IMR-90 (cell line): ENCODE measurements around the gene CRYBG3. TPM values are rescaled to one million over a fixed set of nuclear protein-coding genes. Genes with fewer than 3 reads are reported as not detected.

ENCODE experiments used
- ATAC-seq: fragments of 200-7000 bp; cut with Tn5 transposase; 2 replicates; pipeline ENCODE4 v1.9.1; 2020; ENCODE audit warnings: low read depth, mild to moderate bottlenecking, moderate library complexity
- BruUV-seq: library from RNA; stranded (reverse); fragments of 400-500 nt; replicated peaks from 2 replicates; lab custom pipeline; 2021; lab: Mats Ljungman, UMichigan
- CTCF ChIA-PET: fragments of 300-600 bp; formaldehyde crosslinking; extraction: SDS; loops from one replicate; lab custom pipeline; 2021; ENCODE audit warnings: antibody characterized with exemption; lab: Yijun Ruan, JAX
- POLR2A ChIA-PET: fragments of 300-600 bp; sonication (Branson Sonifier 250); formaldehyde crosslinking; loops from one replicate; lab custom pipeline; 2022; ENCODE audit warnings: antibody characterized with exemption; ENCODE audit not compliant: unreplicated experiment; lab: Charles Lee
- DNase-seq: peaks from one replicate; pipeline ENCODE4 v3.0.0; 2013
- H2AFZ ChIP-seq: replicated peaks from 2 replicates; pipeline ENCODE3; 2013; ENCODE audit warnings: low read length, mild to moderate bottlenecking; ENCODE audit not compliant: poor library complexity
- H2AK5ac ChIP-seq: 2 replicates; pipeline ENCODE4 v1.6.1; 2013; ENCODE audit warnings: low read depth, low read length, inconsistent platforms
- H2AK9ac ChIP-seq: replicated peaks from 2 replicates; pipeline ENCODE3; 2013; ENCODE audit warnings: mild to moderate bottlenecking, low read depth, low read length, moderate library complexity; ENCODE audit not compliant: poor library complexity
- H2BK120ac ChIP-seq: 2 replicates; pipeline ENCODE4 v1.6.1; 2013; ENCODE audit warnings: low read depth, low read length, inconsistent platforms
- H2BK15ac ChIP-seq: 3 replicates; pipeline ENCODE4 v1.6.1; 2013; ENCODE audit warnings: low read depth, low read length, inconsistent platforms
- H2BK20ac ChIP-seq: 2 replicates; pipeline ENCODE4 v1.6.1; 2013; ENCODE audit warnings: low read depth, mild to moderate bottlenecking, inconsistent platforms, low read length, moderate library complexity
- H2BK5ac ChIP-seq: 2 replicates; pipeline ENCODE4 v1.6.1; 2013; ENCODE audit warnings: mild to moderate bottlenecking, low read depth, low read length, inconsistent platforms; ENCODE audit not compliant: poor library complexity, severe bottlenecking
- H3K14ac ChIP-seq: replicated peaks from 2 replicates; pipeline ENCODE4 v1.6.1; 2013; ENCODE audit warnings: low read depth, low read length, inconsistent platforms
- H3K18ac ChIP-seq: 2 replicates; pipeline ENCODE4 v1.6.1; 2013; ENCODE audit warnings: low read depth, low read length, control low read depth
- H3K23ac ChIP-seq: 2 replicates; pipeline ENCODE4 v1.6.1; 2013; ENCODE audit warnings: low read depth, low read length, inconsistent platforms
- H3K27ac ChIP-seq: 2 replicates; pipeline ENCODE4 v1.5.1; 2013; ENCODE audit warnings: mild to moderate bottlenecking, control low read depth, low read length; ENCODE audit not compliant: insufficient read depth
- H3K27me3 ChIP-seq: 2 replicates; pipeline ENCODE4 v1.6.1; 2013; ENCODE audit warnings: low read length; ENCODE audit not compliant: control insufficient read depth, insufficient read depth
- H3K36me3 ChIP-seq: 2 replicates; pipeline ENCODE4 v1.6.1; 2013; ENCODE audit warnings: low read length, mixed read lengths; ENCODE audit not compliant: control insufficient read depth, insufficient read depth
- H3K4ac ChIP-seq: 2 replicates; pipeline ENCODE4 v1.6.1; 2013; ENCODE audit warnings: low read depth, low read length, inconsistent platforms
- H3K4me1 ChIP-seq: 2 replicates; pipeline ENCODE4 v1.6.1; 2013; ENCODE audit warnings: low read length, mixed read lengths; ENCODE audit not compliant: control insufficient read depth, insufficient read depth
- H3K4me2 ChIP-seq: 2 replicates; pipeline ENCODE4 v1.6.1; 2013; ENCODE audit warnings: low read depth, mild to moderate bottlenecking, control low read depth, low read length, moderate library complexity
- H3K4me3 ChIP-seq: 2 replicates; pipeline ENCODE4 v1.5.1; 2013; ENCODE audit warnings: low read depth, mild to moderate bottlenecking, control low read depth, low read length, moderate library complexity; ENCODE audit not compliant: insufficient read depth
- H3K56ac ChIP-seq: 2 replicates; pipeline ENCODE4 v1.6.1; 2013; ENCODE audit warnings: low read length, inconsistent platforms; ENCODE audit not compliant: insufficient read depth; ENCODE audit errors: extremely low read depth
- H3K79me1 ChIP-seq, 2 experiments: 2 replicates each; pipeline ENCODE4 v1.6.1; 2013; ENCODE audit warnings: low read length in 2 of 2, inconsistent platforms in 1 of 2, low read depth in 1 of 2
- H3K9ac ChIP-seq: 2 replicates; pipeline ENCODE4 v1.6.1; 2013; ENCODE audit warnings: low read depth, low read length, control low read depth
- H3K9me1 ChIP-seq: 2 replicates; pipeline ENCODE4 v1.6.1; 2013; ENCODE audit warnings: low read length, inconsistent platforms; ENCODE audit not compliant: insufficient read depth
- H3K9me3 ChIP-seq: 2 replicates; pipeline ENCODE4 v1.6.1; 2013; ENCODE audit warnings: low read length; ENCODE audit not compliant: control insufficient read depth, insufficient read depth
- H4K20me1 ChIP-seq: 2 replicates; pipeline ENCODE4 v1.6.1; 2013; ENCODE audit warnings: low read length, inconsistent platforms; ENCODE audit not compliant: insufficient read depth
- H4K5ac ChIP-seq: 2 replicates; pipeline ENCODE4 v1.6.1; 2013; ENCODE audit warnings: mild to moderate bottlenecking, low read depth, low read length, control low read depth
- H4K8ac ChIP-seq, 2 experiments: 2 replicates each; pipeline ENCODE4 v1.6.1; 2013; ENCODE audit warnings: low read depth in 2 of 2, low read length in 2 of 2, control low read depth in 1 of 2, inconsistent platforms in 1 of 2
- H4K91ac ChIP-seq: 2 replicates; pipeline ENCODE4 v1.6.1; 2013; ENCODE audit warnings: low read depth, low read length, inconsistent platforms; ENCODE audit not compliant: insufficient read depth
- BHLHE40 ChIP-seq: fragments of 150-350 bp; IDR thresholded peaks from 2 replicates; pipeline ENCODE4 v1.6.1; 2016; ENCODE audit warnings: mild to moderate bottlenecking, low read depth, low read length
- CHD1 ChIP-seq: IDR thresholded peaks from 2 replicates; pipeline ENCODE4 v1.6.1; 2012; ENCODE audit warnings: low read depth, low read length, improper control_type of control experiment
- FOS ChIP-seq: fragments of 150-350 bp; IDR thresholded peaks from 2 replicates; pipeline ENCODE4 v1.6.1; 2016; ENCODE audit warnings: low read depth, low read length
- MXI1 ChIP-seq: IDR thresholded peaks from 2 replicates; pipeline ENCODE4 v1.6.1; 2012; ENCODE audit warnings: low read depth, mild to moderate bottlenecking, low read length, moderate library complexity, borderline replicate concordance
- NFE2L2 ChIP-seq: fragments of 150-350 bp; IDR thresholded peaks from 2 replicates; pipeline ENCODE4 v1.6.1; 2016; ENCODE audit warnings: low read depth, mild to moderate bottlenecking, low read length
- WGBS, 2 experiments: methylation state at CpG; one replicate each; pipeline versions ENCODE4 v1.1.5 to v1.1.7; 2013; ENCODE audit warnings: missing lambda C conversion rate in 2 of 2; ENCODE audit not compliant: insufficient read length in 1 of 2; ENCODE audit errors: extremely low coverage in 2 of 2; 5-methylcytosine and 5-hydroxymethylcytosine counted together
- dilution Hi-C: fragments of 300-500 bp; cut with HindIII; formaldehyde crosslinking; loops from one replicate; pipeline ENCODE4 v1.14.3; 2018; ENCODE audit warnings: low sequenced_read_pairs; ENCODE audit not compliant: unreplicated experiment
- in situ Hi-C: fragments of 300-500 bp; cut with MboI; formaldehyde crosslinking; loops from 3 replicates; pipeline ENCODE4 v1.14.3; 2019; ENCODE audit warnings: low sequenced_read_pairs, inconsistent platforms, mixed read lengths
- intact Hi-C: fragments of 100-400 bp; cut with micrococcal nuclease; formaldehyde crosslinking; loops from 2 replicates; pipeline ENCODE4 v1.10.0; 2022
- polyA plus RNA-seq, 3 experiments: library from polyadenylated mRNA; depleted of rRNA; stranded (reverse); fragments of >200 nt; gene quantifications; 2 replicates each; pipeline ENCODE4 v1.2.3, GENCODE V29; 2012; ENCODE audit warnings: low replicate concordance in 1 of 3
- total RNA-seq: library from RNA; depleted of rRNA; stranded (reverse); fragments of >200 nt; gene quantifications from 2 replicates; pipeline ENCODE4 v1.2.3, GENCODE V29; 2012
- TF ChIP-seq, protein P1 (sequence below): fragments of 150-350 bp; IDR thresholded peaks from 2 replicates; pipeline ENCODE4 v1.6.1; 2017; ENCODE audit warnings: mild to moderate bottlenecking, antibody characterized with exemption, low read length, low read depth
- TF ChIP-seq, protein P2 (sequence below): fragments of 150-350 bp; IDR thresholded peaks from 2 replicates; pipeline ENCODE4 v1.6.1; 2016; ENCODE audit warnings: low read depth, mild to moderate bottlenecking, low read length, moderate library complexity, borderline replicate concordance

The CRYBG3 gene
- total and polyA plus RNA-seq, 2 of the 4 experiments (the other 2 are of a cell fraction) = 4.9 to 26.2 TPM

GRCh38 chr3:97820780-97821179 lies 1.0 kb upstream of the CRYBG3 start:
- no CpG with 5 or more reads among the region's 5 CpGs for WGBS, 2 experiments
- CTCF ChIA-PET = interaction anchor here (0.7 kb wide), 1 partner anchor 21 kb away, joined by 3 read pairs; no protein-coding TSS in a partner anchor
- H3K9ac ChIP-seq = no peak overlapping the region

More at GRCh38 chr3:97820780-97821179, 1.0 kb upstream of the CRYBG3 start:
- Histone ChIP-seq H3K18ac (no peak overlapping the region), H3K9me3 (no peaks in the 10 kb centered on the region), H4K91ac (no peak overlapping the region), H3K56ac (no peak overlapping the region), H2AK9ac (no peak overlapping the region), H3K4me3 (no peak overlapping the region), H3K23ac (0 out of 2 replicates have a peak overlapping the region, but pooled peaks have one; percentile 85), H4K5ac (no peak overlapping the region), H2AK5ac (no peak overlapping the region), H3K4ac (no peak overlapping the region), H3K36me3 (no peaks in the 10 kb centered on the region), H2BK120ac (no peak overlapping the region), H4K8ac (peak overlapping the region in 1 of 2 experiments; percentile 40; a peak in 1 of 4 replicates), H3K4me2 (no peak overlapping the region), H3K27ac (no peak overlapping the region), H2BK5ac (no peak overlapping the region), H3K9me1 (no peaks in the 10 kb centered on the region), H4K20me1 (no peaks in the 10 kb centered on the region), H3K79me1 (peaks cover 19 to 20% of the 10 kb centered on the region in 2 experiments), H2BK15ac (no peak overlapping the region), H3K4me1 (peaks cover 3% of the 10 kb centered on the region), H2BK20ac (no peak overlapping the region), H3K27me3 (0 out of 2 replicates have a peak, but pooled peaks cover 2% of the 10 kb centered on the region), H2AFZ (no peak overlapping the region), H3K14ac (no peak overlapping the region)
- TF ChIP-seq BHLHE40 = no peak
- TF ChIP-seq CHD1 = no peak
- TF ChIP-seq, protein P1, sequence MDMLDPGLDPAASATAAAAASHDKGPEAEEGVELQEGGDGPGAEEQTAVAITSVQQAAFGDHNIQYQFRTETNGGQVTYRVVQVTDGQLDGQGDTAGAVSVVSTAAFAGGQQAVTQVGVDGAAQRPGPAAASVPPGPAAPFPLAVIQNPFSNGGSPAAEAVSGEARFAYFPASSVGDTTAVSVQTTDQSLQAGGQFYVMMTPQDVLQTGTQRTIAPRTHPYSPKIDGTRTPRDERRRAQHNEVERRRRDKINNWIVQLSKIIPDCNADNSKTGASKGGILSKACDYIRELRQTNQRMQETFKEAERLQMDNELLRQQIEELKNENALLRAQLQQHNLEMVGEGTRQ = no peak
- no peak for TF ChIP-seq NFE2L2
- no peak for TF ChIP-seq MXI1
- TF ChIP-seq, protein P2, sequence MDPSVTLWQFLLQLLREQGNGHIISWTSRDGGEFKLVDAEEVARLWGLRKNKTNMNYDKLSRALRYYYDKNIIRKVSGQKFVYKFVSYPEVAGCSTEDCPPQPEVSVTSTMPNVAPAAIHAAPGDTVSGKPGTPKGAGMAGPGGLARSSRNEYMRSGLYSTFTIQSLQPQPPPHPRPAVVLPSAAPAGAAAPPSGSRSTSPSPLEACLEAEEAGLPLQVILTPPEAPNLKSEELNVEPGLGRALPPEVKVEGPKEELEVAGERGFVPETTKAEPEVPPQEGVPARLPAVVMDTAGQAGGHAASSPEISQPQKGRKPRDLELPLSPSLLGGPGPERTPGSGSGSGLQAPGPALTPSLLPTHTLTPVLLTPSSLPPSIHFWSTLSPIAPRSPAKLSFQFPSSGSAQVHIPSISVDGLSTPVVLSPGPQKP = no peak
- TF ChIP-seq FOS = no peak
- dilution Hi-C loops = loop anchor here (25.0 kb wide), 1 partner anchor 192 kb away; no protein-coding TSS in a partner anchor
- no peak for ATAC-seq
- BruUV-seq = no TSS peak
- POLR2A ChIA-PET = interaction anchor here (0.6 kb wide), 1 partner anchor 200 kb away, joined by 12 read pairs; no protein-coding TSS in a partner anchor
- intact Hi-C loops = loop anchor here (1.0 to 5.0 kb wide), 2 partner anchors 107 to 203 kb away; no protein-coding TSS in a partner anchor
- in situ Hi-C loops = loop anchor here (25.0 kb wide), 1 partner anchor 767 kb away; the partner anchor contains the start of gene CPOX
- no peak for DNase-seq
